SU-DHL-6 (cell line): ENCODE results near the gene DNAH7.

Experiments used
- H2AFZ ChIP-seq: fragments of 200-600 bp; sonication (generic); 2 replicates; pipeline ENCODE4 v1.6.1; 2014; ENCODE audit warnings: low read depth, mild to moderate bottlenecking, moderate library complexity, mixed read lengths, antibody characterized with exemption, low read length; ENCODE audit not compliant: severe bottlenecking
- H3F3A ChIP-seq: fragments of 200-600 bp; shearing (Covaris generic); 2 replicates; pipeline ENCODE4 v1.6.0; 2016; ENCODE audit warnings: antibody characterized with exemption, mild to moderate bottlenecking; ENCODE audit not compliant: insufficient read depth
- H3K27ac ChIP-seq: fragments of 200-600 bp; sonication (generic); 2 replicates; pipeline ENCODE4 v1.5.1; 2016; ENCODE audit warnings: low read depth, mild to moderate bottlenecking, low read length, moderate library complexity, mixed read lengths
- H3K27me3 ChIP-seq: fragments of 200-600 bp; sonication (generic), shearing (Covaris generic); 2 replicates; pipeline ENCODE4 v1.6.0; 2014; ENCODE audit warnings: mild to moderate bottlenecking, low read length
- H3K36me3 ChIP-seq: fragments of 200-600 bp; sonication (generic); 2 replicates; pipeline ENCODE4 v1.6.1; 2014; ENCODE audit warnings: mild to moderate bottlenecking, low read length, mixed read lengths
- H3K4me2 ChIP-seq: fragments of 300-600, 200-600 bp; shearing (Covaris generic), sonication (generic); 2 replicates; pipeline ENCODE4 v1.6.0; 2014; ENCODE audit warnings: low read length, low read depth, mild to moderate bottlenecking; ENCODE audit not compliant: poor library complexity, severe bottlenecking
- H3K4me3 ChIP-seq: fragments of 200-600 bp; sonication (generic); 2 replicates; pipeline ENCODE4 v1.5.1; 2014; ENCODE audit warnings: antibody characterized with exemption, low read length, mild to moderate bottlenecking, mixed read lengths; ENCODE audit not compliant: insufficient read depth, poor library complexity, severe bottlenecking
- H3K79me2 ChIP-seq: fragments of 200-600 bp; sonication (generic); 2 replicates; pipeline ENCODE4 v1.6.1; 2014; ENCODE audit warnings: mild to moderate bottlenecking, low read length, moderate library complexity; ENCODE audit not compliant: insufficient read depth
- H3K9ac ChIP-seq: fragments of 200-600 bp; sonication (generic); 2 replicates; pipeline ENCODE4 v1.7.0; 2014; ENCODE audit warnings: mild to moderate bottlenecking, low read length
- H3K9me2 ChIP-seq: fragments of 200-600 bp; sonication (generic); replicated peaks from 2 replicates; pipeline ENCODE4 v1.6.1; 2014; ENCODE audit warnings: low read length; ENCODE audit not compliant: insufficient read depth
- H3K9me3 ChIP-seq: fragments of 200-600 bp; sonication (generic); 2 replicates; pipeline ENCODE4 v1.6.1; 2014; ENCODE audit warnings: low read length, mixed read lengths; ENCODE audit not compliant: insufficient read depth
- H4K20me1 ChIP-seq: fragments of 200-600 bp; sonication (generic); 2 replicates; pipeline ENCODE4 v1.6.1; 2014; ENCODE audit warnings: low read depth, mild to moderate bottlenecking, antibody characterized with exemption, low read length, moderate library complexity, mixed read lengths
- EZH2phosphoT487 ChIP-seq: fragments of 200-600 bp; sonication (generic), shearing (Covaris generic); conservative IDR thresholded peaks from 2 replicates; pipeline ENCODE4 v1.6.1; 2018; ENCODE audit warnings: mild to moderate bottlenecking, antibody characterized with exemption, low read length, moderate library complexity, mixed read lengths
- TF ChIP-seq, protein P1 (sequence below): fragments of 200-600 bp; sonication (generic); IDR thresholded peaks from one replicate; pipeline ENCODE4 v1.5.1; 2017; ENCODE audit warnings: antibody characterized with exemption, mild to moderate bottlenecking, low read length, moderate library complexity; ENCODE audit not compliant: insufficient read depth, poor library complexity, severe bottlenecking

DNAH7 gene

DNA sequence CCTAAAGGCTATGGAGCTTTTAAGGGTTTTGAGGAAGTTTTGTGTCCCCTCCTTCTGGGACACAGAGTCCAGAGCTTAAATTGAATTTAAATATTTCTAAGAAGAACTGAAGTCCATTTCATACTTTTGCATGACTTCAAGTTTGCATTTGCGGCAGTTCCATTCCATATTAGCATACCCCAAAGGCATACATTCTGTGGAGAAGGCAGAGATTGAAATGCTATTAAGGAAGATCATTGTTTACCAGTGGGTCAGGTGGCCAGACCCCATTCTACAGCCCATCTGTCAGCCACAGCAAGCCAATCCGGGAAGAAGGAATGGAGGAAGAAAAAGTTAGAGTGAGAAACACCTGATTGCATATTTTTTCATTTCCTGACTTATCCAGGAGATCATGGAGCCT lies 75.0 kb downstream of the DNAH7 start:
- Histone ChIP-seq H4K20me1 (no peaks in the 10 kb centered on the region), H3K9ac (no peak overlapping the region), H3K9me2 (no peaks in the 10 kb centered on the region), H2AFZ (no peak overlapping the region), H3K4me2 (no peak overlapping the region), H3K27me3 (no peaks in the 10 kb centered on the region), H3K9me3 (no peaks in the 10 kb centered on the region), H3K4me3 (no peak overlapping the region), H3K79me2 (no peaks in the 10 kb centered on the region), H3K36me3 (no peaks in the 10 kb centered on the region), H3F3A (no peaks in the 10 kb centered on the region), H3K27ac (no peak overlapping the region)
- TF ChIP-seq EZH2phosphoT487: no peak
- TF ChIP-seq, protein P1, sequence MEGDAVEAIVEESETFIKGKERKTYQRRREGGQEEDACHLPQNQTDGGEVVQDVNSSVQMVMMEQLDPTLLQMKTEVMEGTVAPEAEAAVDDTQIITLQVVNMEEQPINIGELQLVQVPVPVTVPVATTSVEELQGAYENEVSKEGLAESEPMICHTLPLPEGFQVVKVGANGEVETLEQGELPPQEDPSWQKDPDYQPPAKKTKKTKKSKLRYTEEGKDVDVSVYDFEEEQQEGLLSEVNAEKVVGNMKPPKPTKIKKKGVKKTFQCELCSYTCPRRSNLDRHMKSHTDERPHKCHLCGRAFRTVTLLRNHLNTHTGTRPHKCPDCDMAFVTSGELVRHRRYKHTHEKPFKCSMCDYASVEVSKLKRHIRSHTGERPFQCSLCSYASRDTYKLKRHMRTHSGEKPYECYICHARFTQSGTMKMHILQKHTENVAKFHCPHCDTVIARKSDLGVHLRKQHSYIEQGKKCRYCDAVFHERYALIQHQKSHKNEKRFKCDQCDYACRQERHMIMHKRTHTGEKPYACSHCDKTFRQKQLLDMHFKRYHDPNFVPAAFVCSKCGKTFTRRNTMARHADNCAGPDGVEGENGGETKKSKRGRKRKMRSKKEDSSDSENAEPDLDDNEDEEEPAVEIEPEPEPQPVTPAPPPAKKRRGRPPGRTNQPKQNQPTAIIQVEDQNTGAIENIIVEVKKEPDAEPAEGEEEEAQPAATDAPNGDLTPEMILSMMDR: no peak

GRCh38 chr2:195985741-195986140 lies 82.9 kb downstream of the DNAH7 start:
- Histone ChIP-seq H3K9me3 (no peaks in the 10 kb centered on the region), H3K9ac (no peak overlapping the region), H3K9me2 (no peaks in the 10 kb centered on the region), H3K79me2 (no peaks in the 10 kb centered on the region), H3K36me3 (no peaks in the 10 kb centered on the region), H2AFZ (no peak overlapping the region), H4K20me1 (no peaks in the 10 kb centered on the region), H3K27me3 (no peaks in the 10 kb centered on the region), H3K27ac (no peak overlapping the region), H3K4me3 (no peak overlapping the region), H3K4me2 (no peak overlapping the region), H3F3A (no peaks in the 10 kb centered on the region)
- no peak for TF ChIP-seq EZH2phosphoT487
- TF ChIP-seq, protein P1: no peak

DNA sequence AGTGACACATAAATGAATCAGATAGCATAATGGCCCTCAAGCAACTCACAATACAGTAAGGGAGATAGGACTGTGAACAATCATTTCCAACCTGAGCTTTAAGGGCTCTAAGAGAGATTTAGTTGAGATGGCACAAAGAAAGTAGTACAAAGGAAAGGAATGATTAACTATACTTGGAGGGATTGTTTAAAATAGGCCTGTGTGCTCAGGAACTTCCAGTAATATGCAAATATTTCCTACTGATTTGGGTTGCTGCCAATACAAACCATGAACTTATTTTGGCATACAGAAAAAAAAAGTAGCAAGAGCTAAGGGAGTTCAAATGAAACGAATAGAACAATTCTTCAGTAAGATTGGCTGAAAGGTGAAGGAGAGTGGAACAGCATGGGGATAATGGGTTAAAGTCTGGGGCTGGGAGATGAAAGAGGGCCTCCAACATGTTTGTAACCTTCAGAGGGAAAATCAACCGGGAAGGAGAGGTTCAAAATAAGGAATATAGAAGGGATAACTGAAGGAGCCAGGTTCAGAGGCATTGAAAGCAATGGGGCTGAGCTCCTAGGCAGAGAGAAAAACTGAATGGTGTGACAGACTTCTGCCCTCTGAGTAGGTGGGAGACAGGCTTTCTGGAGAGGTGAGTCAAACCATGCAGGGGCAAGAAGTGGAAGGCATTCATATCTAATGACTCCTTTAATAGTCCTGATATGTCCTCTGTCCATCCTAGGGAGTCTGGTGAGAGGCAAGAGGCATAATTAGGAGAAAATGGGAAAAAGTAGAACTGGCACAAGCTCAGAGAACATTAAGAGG lies 83.5 kb downstream of the DNAH7 start:
- H3K9ac ChIP-seq: no peak overlapping the region
- TF ChIP-seq, protein P1: no peak
- TF ChIP-seq EZH2phosphoT487: no peak
- H3K9me3 ChIP-seq: no peaks in the 10 kb centered on the region
- no peak overlapping the region for H3K4me3 ChIP-seq
- no peaks in the 10 kb centered on the region for H3F3A ChIP-seq
- H4K20me1 ChIP-seq: no peaks in the 10 kb centered on the region
- no peaks in the 10 kb centered on the region for H3K9me2 ChIP-seq
- H3K27me3 ChIP-seq: no peaks in the 10 kb centered on the region
- no peak overlapping the region for H3K4me2 ChIP-seq
- no peak overlapping the region for H2AFZ ChIP-seq
- H3K79me2 ChIP-seq: no peaks in the 10 kb centered on the region
- H3K36me3 ChIP-seq: no peaks in the 10 kb centered on the region
- H3K27ac ChIP-seq: no peak overlapping the region
